ENCODE data around the gene EDAR.
A peak's percentile ranks its signal among the peaks of the same experiment; 100 is the strongest.

Gene EDAR

GRCh38 chr2:109001201-109001600, 12.2 kb upstream of the EDAR start:
- no peak for DNase-seq (ENCODE audit: low read depth)

- no peak for DNase-seq (ENCODE audit: low read depth)
These were observed 11.7 kb upstream of the EDAR start for GRCh38 chr2:109000738-109001137.

- no peak for DNase-seq (ENCODE audit: low read depth)
These were observed 9.9 kb upstream of the EDAR start for GRCh38 chr2:108998911-108999310.

GRCh38 chr2:108994178-108994577, 5.2 kb upstream of the EDAR start:
- no peak for DNase-seq (ENCODE audit: low read depth)

- DNase-seq (ENCODE audit: low read depth): no peak
These were observed 4.3 kb upstream of the EDAR start for GRCh38 chr2:108993095-108993937.

- no peak for DNase-seq (ENCODE audit: low read depth)
These were observed 784 bp downstream of the EDAR start for GRCh38 chr2:108988076-108988795.

GRCh38 chr2:108986916-108987510, 2.0 kb downstream of the EDAR start:
- peak; percentile 1 for DNase-seq (ENCODE audit: low read depth)

GRCh38 chr2:108983610-108984009, 5.4 kb downstream of the EDAR start:
- no peak for DNase-seq (ENCODE audit: low read depth)

GRCh38 chr2:108983061-108983460, 6.0 kb downstream of the EDAR start:
- DNase-seq (ENCODE audit: low read depth): no peak

- no peak for DNase-seq (ENCODE audit: low read depth)
These were observed 6.8 kb downstream of the EDAR start for GRCh38 chr2:108982259-108982679.

- no peak for DNase-seq (ENCODE audit: low read depth)
These were observed 7.2 kb downstream of the EDAR start for GRCh38 chr2:108981846-108982245.

GRCh38 chr2:108980076-108980475, 8.9 kb downstream of the EDAR start:
- DNase-seq (ENCODE audit: low read depth): no peak

GRCh38 chr2:108979461-108979860, 9.6 kb downstream of the EDAR start:
- DNase-seq (ENCODE audit: low read depth): no peak

GRCh38 chr2:108978709-108979111, 10.3 kb downstream of the EDAR start:
- DNase-seq (ENCODE audit: low read depth): no peak

GRCh38 chr2:108975613-108976435, 13.2 kb downstream of the EDAR start:
- no peak for DNase-seq (ENCODE audit: low read depth)

GRCh38 chr2:108974674-108975073, 14.3 kb downstream of the EDAR start:
- DNase-seq (ENCODE audit: low read depth): no peak

GRCh38 chr2:108972663-108973062, 16.4 kb downstream of the EDAR start:
- no peak for DNase-seq (ENCODE audit: low read depth)

GRCh38 chr2:108971661-108972566, 17.1 kb downstream of the EDAR start:
- DNase-seq (ENCODE audit: low read depth): no peak

- DNase-seq (ENCODE audit: low read depth): no peak
These were observed 18.7 kb downstream of the EDAR start for GRCh38 chr2:108970369-108970768.

- DNase-seq (ENCODE audit: low read depth): no peak
These were observed 19.2 kb downstream of the EDAR start for GRCh38 chr2:108969856-108970255.

- DNase-seq (ENCODE audit: low read depth): no peak
These were observed 20.4 kb downstream of the EDAR start for GRCh38 chr2:108968619-108969018.
